Measurements from ENCODE around the gene DDX56. TPM values are rescaled to one million over a fixed set of nuclear protein-coding genes. Genes with fewer than 3 reads are reported as not detected.
"Not testable (repeated sequence)": the region's sequence is repeated elsewhere in the genome, so short reads cannot be mapped to it uniquely, and the experiment has no call there.

The DDX56 gene
- total RNA-seq: 51.1 and 71.2 TPM in 2 replicates

GRCh38 chr7:44573464-44574286 is at the start of gene DDX56:
TSS of gene DDX56 (minus strand) at chr7:44573908. CDS start at chr7:44573895, 13 bp downstream.
- peak; percentile 91 for DNase-seq (ENCODE audit: low read depth)

- peak; percentile 66 for DNase-seq (ENCODE audit: low read depth)
Observed at GRCh38 chr7:44622342-44623151, 48.8 kb upstream of the DDX56 start.

GRCh38 chr7:44621750-44622103 is 48.0 kb upstream of the DDX56 start:
- DNase-seq (ENCODE audit: low read depth): no peak

GRCh38 chr7:44621034-44621749 is 47.5 kb upstream of the DDX56 start:
- DNase-seq (ENCODE audit: low read depth): no peak

- peak; percentile 73 for DNase-seq (ENCODE audit: low read depth)
Observed at GRCh38 chr7:44618753-44619152, 45.0 kb upstream of the DDX56 start.

- DNase-seq (ENCODE audit: low read depth): no peak
Observed at GRCh38 chr7:44618045-44618444, 44.3 kb upstream of the DDX56 start.

GRCh38 chr7:44617225-44617890 is 43.6 kb upstream of the DDX56 start:
- peak; percentile 76 for DNase-seq (ENCODE audit: low read depth)

GRCh38 chr7:44616545-44616944 is 42.8 kb upstream of the DDX56 start:
- DNase-seq (ENCODE audit: low read depth): no peak

- DNase-seq (ENCODE audit: low read depth): no peak
Observed at GRCh38 chr7:44615793-44616192, 42.1 kb upstream of the DDX56 start.

GRCh38 chr7:44615149-44615611 is 41.5 kb upstream of the DDX56 start:
- DNase-seq (ENCODE audit: low read depth): peak; percentile 43

- DNase-seq (ENCODE audit: low read depth): no peak
Observed at GRCh38 chr7:44609829-44610228, 36.1 kb upstream of the DDX56 start.

GRCh38 chr7:44608916-44609648 is 35.4 kb upstream of the DDX56 start:
- DNase-seq (ENCODE audit: low read depth): peak; percentile 27

GRCh38 chr7:44607141-44608068 is 33.7 kb upstream of the DDX56 start:
- no peak for DNase-seq (ENCODE audit: low read depth)

GRCh38 chr7:44606341-44607140 is 32.8 kb upstream of the DDX56 start, which contains the start of gene OGDH:
TSS of gene OGDH (plus strand) at chr7:44606627. CDS start at chr7:44624344, 17,717 bp downstream.
- peak; percentile 92 for DNase-seq (ENCODE audit: low read depth)

- no peak for DNase-seq (ENCODE audit: low read depth)
Observed at GRCh38 chr7:44604941-44605340, 31.2 kb upstream of the DDX56 start.

GRCh38 chr7:44603193-44603592 is 29.5 kb upstream of the DDX56 start:
- no peak for DNase-seq (ENCODE audit: low read depth)

- no peak for DNase-seq (ENCODE audit: low read depth)
Observed at GRCh38 chr7:44602576-44602910, 28.8 kb upstream of the DDX56 start.

- DNase-seq (ENCODE audit: low read depth): no peak
Observed at GRCh38 chr7:44599222-44599621, 25.5 kb upstream of the DDX56 start.

GRCh38 chr7:44597181-44597580 is 23.5 kb upstream of the DDX56 start:
- not testable (repeated sequence) for DNase-seq (ENCODE audit: low read depth)
